Peyer's patch (tissue), 4 donors: ENCODE measurements around the gene ME1.

Experiments
- CTCF ChIP-seq, 6 experiments: fragments of 450-650 bp in 4 of 6; fragments of 200-600 bp in 2 of 6; sonication (generic) in 1 of 6; IDR thresholded peaks; one replicate each; pipeline ENCODE4 v1.5.1; 2017 to 2019; ENCODE audit warnings: antibody characterized with exemption in 6 of 6, mild to moderate bottlenecking in 3 of 6, moderate library complexity in 1 of 6
- POLR2A ChIP-seq, 2 donors: fragments of 450-650 bp; IDR thresholded peaks; one replicate each; pipeline ENCODE4 v1.5.1; 2017; ENCODE audit warnings: antibody characterized with exemption in 2 of 2, mild to moderate bottlenecking in 2 of 2, moderate library complexity in 2 of 2

- TF ChIP-seq CTCF (IDR thresholded peaks at IDR 0.05) (no peak), POLR2A (IDR thresholded peaks at IDR 0.05) (no peak)
Measured at GRCh38 chr6:83270971-83271719, 159.7 kb downstream of the ME1 start.
